Esophagus squamous epithelium (tissue), 5 donors: Measurements from ENCODE around the gene RALGPS1. TPM values are rescaled to one million over a fixed set of nuclear protein-coding genes. Genes with fewer than 3 reads are reported as not detected.

Experiments
- DNase-seq: peaks from one replicate; lab custom pipeline; 2025; lab: John Stamatoyannopoulos, UW
- H3K27ac ChIP-seq, 4 donors: fragments of 200-600 bp; sonication (generic); one replicate each; pipeline ENCODE4 v1.5.1; 2016 to 2019; ENCODE audit warnings: mild to moderate bottlenecking in 1 of 4
- H3K27me3 ChIP-seq, 4 donors: fragments of 200-600 bp; sonication (generic); 1 replicate in 3 of 4; 2 replicates in 1 of 4; pipeline versions ENCODE4 v1.5.1 to v1.6.0; 2017 to 2021; ENCODE audit warnings: antibody characterized with exemption in 1 of 4
- H3K36me3 ChIP-seq, 3 donors: fragments of 200-600 bp; sonication (generic); one replicate each; pipeline ENCODE4 v1.5.1; 2016 to 2019
- H3K4me1 ChIP-seq, 3 donors: fragments of 200-600 bp; sonication (generic); one replicate each; pipeline ENCODE4 v1.5.1; 2017 to 2019
- H3K4me3 ChIP-seq, 4 donors: fragments of 200-600 bp; sonication (generic); 1 replicate in 3 of 4; 2 replicates in 1 of 4; pipeline ENCODE4 v1.5.1; 2016 to 2019; ENCODE audit warnings: mild to moderate bottlenecking in 2 of 4, moderate library complexity in 1 of 4
- H3K9me3 ChIP-seq, 3 donors: fragments of 200-600 bp; sonication (generic); one replicate each; pipeline ENCODE4 v1.5.1; 2016 to 2019
- POLR2A ChIP-seq, 4 donors: fragments of 450-650 bp; IDR thresholded peaks; one replicate each; pipeline ENCODE4 v1.6.1; 2017; ENCODE audit warnings: antibody characterized with exemption in 4 of 4, mild to moderate bottlenecking in 4 of 4, moderate library complexity in 3 of 4
- WGBS, 2 donors: methylation state at CpG; one replicate each; pipeline ENCODE4 v1.1.5; 2018; 5-methylcytosine and 5-hydroxymethylcytosine counted together
- intact Hi-C: fragments of 100-400 bp; cut with DNase I; formaldehyde crosslinking; loops from one replicate; pipeline ENCODE4 v1.15.0; 2022
- total RNA-seq, 4 donors: library from RNA; depleted of rRNA; stranded (reverse); fragments of >200 nt; gene quantifications; one replicate each; pipeline ENCODE4 v1.1.0, GENCODE V29; 2016
- TF ChIP-seq, protein P1 (sequence below), 6 experiments: fragments of 450-650 bp in 4 of 6; fragments of 200-600 bp in 2 of 6; sonication (generic) in 2 of 6; IDR thresholded peaks; one replicate each; pipeline ENCODE4 v1.5.1; 2016 to 2019; ENCODE audit warnings: antibody characterized with exemption in 6 of 6, mild to moderate bottlenecking in 4 of 6, moderate library complexity in 4 of 6
- donor health status: DM: yes; HTN: yes; CAD: no.

The RALGPS1 gene
- total RNA-seq, 4 donors from 2014 or later: 3.0 to 16.4 (median 10.6) TPM

DNA sequence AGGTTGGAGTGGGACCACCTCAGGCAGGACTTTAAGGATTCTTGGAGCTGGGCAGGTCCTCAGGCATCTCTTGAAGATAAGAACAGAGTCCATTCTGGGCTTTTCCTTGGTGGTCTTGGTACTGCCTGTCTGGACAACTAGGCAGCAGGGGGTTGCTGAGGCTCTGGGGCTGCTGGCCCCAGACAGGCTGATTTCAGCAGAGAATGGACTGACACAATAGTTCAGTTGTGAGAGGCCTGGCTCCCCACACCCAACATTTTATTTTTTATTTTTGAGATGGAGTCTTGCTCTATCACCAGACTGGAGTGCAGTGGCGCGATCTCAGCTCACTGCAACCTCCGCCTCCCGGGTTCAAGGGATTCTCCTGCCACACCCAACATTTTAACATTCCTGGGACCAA, 203.2 kb downstream of the RALGPS1 start:
- Histone ChIP-seq H3K4me3 (no peak overlapping the region), H3K9me3 (no peaks in the 10 kb centered on the region), H3K4me1 (peaks cover 14 to 84% (median 32%) of the 10 kb centered on the region in 3 donors), H3K27me3 (peaks cover 0 to 5% (median 0%) of the 10 kb centered on the region in 4 donors), H3K27ac (no peak overlapping the region), H3K36me3 (peaks cover 0 to 6% (median 0%) of the 10 kb centered on the region in 3 donors)
- TF ChIP-seq, protein P1, sequence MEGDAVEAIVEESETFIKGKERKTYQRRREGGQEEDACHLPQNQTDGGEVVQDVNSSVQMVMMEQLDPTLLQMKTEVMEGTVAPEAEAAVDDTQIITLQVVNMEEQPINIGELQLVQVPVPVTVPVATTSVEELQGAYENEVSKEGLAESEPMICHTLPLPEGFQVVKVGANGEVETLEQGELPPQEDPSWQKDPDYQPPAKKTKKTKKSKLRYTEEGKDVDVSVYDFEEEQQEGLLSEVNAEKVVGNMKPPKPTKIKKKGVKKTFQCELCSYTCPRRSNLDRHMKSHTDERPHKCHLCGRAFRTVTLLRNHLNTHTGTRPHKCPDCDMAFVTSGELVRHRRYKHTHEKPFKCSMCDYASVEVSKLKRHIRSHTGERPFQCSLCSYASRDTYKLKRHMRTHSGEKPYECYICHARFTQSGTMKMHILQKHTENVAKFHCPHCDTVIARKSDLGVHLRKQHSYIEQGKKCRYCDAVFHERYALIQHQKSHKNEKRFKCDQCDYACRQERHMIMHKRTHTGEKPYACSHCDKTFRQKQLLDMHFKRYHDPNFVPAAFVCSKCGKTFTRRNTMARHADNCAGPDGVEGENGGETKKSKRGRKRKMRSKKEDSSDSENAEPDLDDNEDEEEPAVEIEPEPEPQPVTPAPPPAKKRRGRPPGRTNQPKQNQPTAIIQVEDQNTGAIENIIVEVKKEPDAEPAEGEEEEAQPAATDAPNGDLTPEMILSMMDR (IDR thresholded peaks at IDR 0.05): no peak
- TF ChIP-seq POLR2A (IDR thresholded peaks at IDR 0.05): no peak
- intact Hi-C loops: no loop called here
- WGBS, 2 donors: 91 to 92% methylated on average over 2 to 4 of the region's 4 CpGs
- DNase-seq: no peak

DNA sequence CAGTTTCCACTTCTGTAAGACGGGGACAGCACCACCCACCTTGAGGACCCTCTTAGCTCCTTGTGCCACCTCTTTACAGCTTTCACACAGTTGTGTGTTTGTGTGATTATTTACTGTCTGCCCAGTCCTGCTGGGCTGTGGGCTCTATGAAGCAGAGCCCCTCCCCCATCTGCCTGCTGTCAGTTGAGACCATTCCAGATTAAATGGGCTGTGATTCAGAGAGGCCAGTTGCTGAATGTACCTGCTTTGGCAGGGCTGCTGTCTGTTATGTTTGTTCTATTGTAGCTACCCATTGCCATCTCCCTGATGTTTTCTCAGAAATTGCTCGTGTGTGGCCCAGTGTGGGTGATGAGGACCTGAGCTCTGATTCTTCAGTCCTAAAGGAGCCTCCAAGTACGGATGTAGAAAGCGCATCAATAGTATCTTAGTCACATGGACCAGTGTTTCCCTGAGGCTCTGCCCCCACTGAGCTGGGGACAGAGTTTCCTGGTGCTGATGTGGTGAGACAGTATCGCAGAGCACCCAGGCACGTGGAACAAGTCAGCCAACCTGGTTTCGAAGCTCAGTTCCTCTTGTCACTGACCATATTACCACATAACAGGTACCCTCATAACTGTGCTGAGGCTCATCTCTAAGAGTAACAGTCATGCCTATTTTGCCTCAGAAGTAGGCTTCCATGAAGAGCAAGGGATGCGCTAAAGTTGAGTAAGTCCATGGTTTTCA, 204.2 kb downstream of the RALGPS1 start:
- no peak for DNase-seq
- Histone ChIP-seq H3K27me3 (peaks cover 0 to 5% (median 0%) of the 10 kb centered on the region in 4 donors), H3K4me1 (peaks cover 18 to 84% (median 34%) of the 10 kb centered on the region in 3 donors), H3K4me3 (no peak overlapping the region), H3K36me3 (peaks cover 0 to 6% (median 0%) of the 10 kb centered on the region in 3 donors), H3K9me3 (no peaks in the 10 kb centered on the region), H3K27ac (no peak overlapping the region)
- 69 to 89% methylated on average over 7 to 8 of the region's 8 CpGs for WGBS, 2 donors
- intact Hi-C loops: no loop called here
- no peak for TF ChIP-seq POLR2A (IDR thresholded peaks at IDR 0.05)
- TF ChIP-seq, protein P1 (IDR thresholded peaks at IDR 0.05): no peak

DNA sequence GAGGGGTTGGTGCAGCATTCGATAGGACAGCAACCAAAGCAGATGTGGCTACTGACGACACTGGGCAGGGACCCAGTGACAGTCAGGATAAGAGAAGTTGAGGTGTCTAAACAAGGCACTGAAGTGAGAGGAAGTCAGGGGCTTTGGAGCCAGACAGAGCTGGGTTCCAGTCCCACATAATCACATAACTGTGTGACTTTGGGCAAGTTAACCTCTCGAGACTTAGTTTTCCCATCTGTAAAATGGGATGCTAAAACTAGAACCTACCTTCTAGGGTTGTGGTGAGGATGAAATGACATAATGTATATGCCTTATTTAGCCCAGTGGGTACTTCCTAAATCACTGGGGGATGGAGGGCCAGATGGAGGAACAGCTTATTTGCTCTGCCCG, 204.7 kb downstream of the RALGPS1 start:
- H3K4me3 ChIP-seq: no peak overlapping the region
- H3K27me3 ChIP-seq: peaks cover 0 to 5% (median 0%) of the 10 kb centered on the region in 4 donors
- H3K27ac ChIP-seq: no peak overlapping the region
- no peaks in the 10 kb centered on the region for H3K9me3 ChIP-seq
- peaks cover 0 to 6% (median 0%) of the 10 kb centered on the region in 3 donors for H3K36me3 ChIP-seq
- intact Hi-C loops: no loop called here
- TF ChIP-seq, protein P1 (IDR thresholded peaks at IDR 0.05): no peak
- TF ChIP-seq POLR2A (IDR thresholded peaks at IDR 0.05): no peak
- no peak for DNase-seq
- 72 to 84% methylated on average over 4 of the region's 4 CpGs for whole genome bisulfite sequencing, 2 donors
- peaks cover 18 to 86% (median 35%) of the 10 kb centered on the region in 3 donors for H3K4me1 ChIP-seq

DNA sequence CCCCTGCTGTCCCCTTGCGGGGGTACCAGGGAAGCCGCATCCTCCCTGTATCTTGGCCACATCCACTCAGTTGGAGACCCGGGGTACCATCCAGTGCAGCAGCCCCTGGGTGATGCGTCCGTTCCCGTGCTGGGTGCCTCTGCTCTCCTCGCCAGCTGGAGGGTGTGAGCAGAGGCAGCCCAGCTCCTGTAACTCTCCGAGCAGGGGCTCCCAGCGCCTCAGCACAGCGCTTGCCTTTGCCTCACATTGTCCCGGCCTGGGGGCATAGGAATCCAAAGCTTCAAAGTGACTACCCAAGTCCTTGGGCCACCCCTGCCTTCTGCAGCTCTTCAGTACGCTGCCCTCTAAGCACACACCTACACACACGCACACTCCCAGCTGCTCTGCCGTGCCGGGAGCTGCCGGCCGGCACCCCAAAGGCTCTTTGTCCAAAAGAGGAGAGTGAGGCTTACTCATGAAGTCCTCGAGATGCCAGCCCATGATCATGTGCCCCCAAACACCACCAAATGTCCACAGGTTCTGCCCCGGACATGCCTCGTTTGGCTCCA, 207.1 kb downstream of the RALGPS1 start:
- DNase-seq: no peak
- H3K27me3 ChIP-seq: peaks cover 0 to 5% (median 0%) of the 10 kb centered on the region in 4 donors
- no peaks in the 10 kb centered on the region for H3K9me3 ChIP-seq
- 30 to 42% methylated on average over 10 to 11 of the region's 20 CpGs for WGBS, 2 donors
- peak overlapping the region; percentile 79 to 96 (median 92) for H3K27ac ChIP-seq
- intact Hi-C loops: loop anchor here (5.0 kb wide), 1 partner anchor 76 kb away; no protein-coding TSS in a partner anchor
- peak overlapping the region; percentile 32 to 69 (median 60) for H3K4me3 ChIP-seq
- peaks cover 18 to 74% (median 35%) of the 10 kb centered on the region in 3 donors for H3K4me1 ChIP-seq
- peaks cover 0 to 6% (median 0%) of the 10 kb centered on the region in 3 donors for H3K36me3 ChIP-seq
- TF ChIP-seq POLR2A (IDR thresholded peaks at IDR 0.05): no peak
- TF ChIP-seq, protein P1 (IDR thresholded peaks at IDR 0.05): no peak
